ACC112 (cell line): ENCODE results near the gene GORAB.
A peak's percentile ranks its signal among the peaks of the same experiment; 100 is the strongest.

ENCODE experiments used
- H2AFZ ChIP-seq: fragments of 200-600 bp; sonication (generic); one replicate; pipeline ENCODE4 v1.6.0; 2017; ENCODE audit warnings: antibody characterized with exemption, low read length; ENCODE audit not compliant: unreplicated experiment
- H3K27ac ChIP-seq: fragments of 200-600 bp; sonication (generic); 2 replicates; pipeline ENCODE4 v1.5.1; 2014; ENCODE audit warnings: low read depth, mild to moderate bottlenecking, antibody characterized with exemption, low read length, moderate library complexity
- H3K27me3 ChIP-seq: fragments of 200-600 bp; sonication (generic); 2 replicates; pipeline ENCODE4 v1.6.1; 2014; ENCODE audit warnings: mild to moderate bottlenecking, antibody characterized with exemption, low read length, moderate library complexity, mixed read lengths; ENCODE audit not compliant: insufficient read depth
- H3K36me3 ChIP-seq: fragments of 200-600 bp; sonication (generic); 2 replicates; pipeline ENCODE4 v1.6.1; 2016; ENCODE audit warnings: mild to moderate bottlenecking, antibody characterized with exemption, low read length, moderate library complexity, mixed read lengths; ENCODE audit not compliant: insufficient read depth
- H3K4me1 ChIP-seq: fragments of 200-600 bp; sonication (generic); one replicate; pipeline ENCODE4 v1.6.1; 2016; ENCODE audit warnings: low read length, mixed read lengths; ENCODE audit not compliant: insufficient read depth, unreplicated experiment, control insufficient read depth
- H3K4me3 ChIP-seq: fragments of 200-600 bp; sonication (generic); 2 replicates; pipeline ENCODE4 v1.5.1; 2014; ENCODE audit warnings: mild to moderate bottlenecking, low read depth, low read length
- H3K79me2 ChIP-seq: fragments of 200-600 bp; sonication (generic); one replicate; pipeline ENCODE4 v1.6.0; 2016; ENCODE audit warnings: low read length; ENCODE audit not compliant: control insufficient read depth, unreplicated experiment, insufficient read depth

Gene GORAB

GRCh38 chr1:170538687-170539086 lies 6.7 kb downstream of the GORAB start:
- H3K79me2 ChIP-seq: peaks cover 48% of the 10 kb centered on the region
- no peaks in the 10 kb centered on the region for H3K27me3 ChIP-seq
- peaks cover 44% of the 10 kb centered on the region for H3K36me3 ChIP-seq
- no peak overlapping the region for H3K4me3 ChIP-seq
- no peak overlapping the region for H2AFZ ChIP-seq
- peak overlapping the region; percentile 80 for H3K27ac ChIP-seq
- H3K4me1 ChIP-seq: peaks cover 36% of the 10 kb centered on the region

- Histone ChIP-seq H3K4me3 (no peak overlapping the region), H3K4me1 (peaks cover 36% of the 10 kb centered on the region), H3K36me3 (peaks cover 42% of the 10 kb centered on the region), H3K79me2 (peaks cover 44% of the 10 kb centered on the region), H3K27me3 (no peaks in the 10 kb centered on the region), H3K27ac (no peak overlapping the region), H2AFZ (no peak overlapping the region)
Measured at GRCh38 chr1:170539154-170539553, 7.2 kb downstream of the GORAB start.

- Histone ChIP-seq H3K4me3 (no peak overlapping the region), H2AFZ (no peak overlapping the region), H3K36me3 (peaks cover 51% of the 10 kb centered on the region), H3K27ac (peak overlapping the region; percentile 75), H3K79me2 (no peaks in the 10 kb centered on the region), H3K27me3 (no peaks in the 10 kb centered on the region), H3K4me1 (peaks cover 20% of the 10 kb centered on the region)
Measured at GRCh38 chr1:170544624-170545023, 12.7 kb downstream of the GORAB start.

GRCh38 chr1:170545476-170545875 lies 13.5 kb downstream of the GORAB start:
- no peaks in the 10 kb centered on the region for H3K27me3 ChIP-seq
- H3K27ac ChIP-seq: peak overlapping the region; percentile 75
- H3K36me3 ChIP-seq: peaks cover 52% of the 10 kb centered on the region
- H2AFZ ChIP-seq: no peak overlapping the region
- H3K79me2 ChIP-seq: peaks cover 2% of the 10 kb centered on the region
- H3K4me3 ChIP-seq: no peak overlapping the region
- peaks cover 20% of the 10 kb centered on the region for H3K4me1 ChIP-seq

- H3K4me3 ChIP-seq: no peak overlapping the region
Measured at GRCh38 chr1:170547255-170547654, 15.3 kb downstream of the GORAB start.

GRCh38 chr1:170548497-170548896 lies 16.5 kb downstream of the GORAB start:
- Histone ChIP-seq H3K27me3 (no peaks in the 10 kb centered on the region), H2AFZ (no peak overlapping the region), H3K36me3 (peaks cover 63% of the 10 kb centered on the region), H3K27ac (no peak overlapping the region), H3K4me1 (peaks cover 20% of the 10 kb centered on the region), H3K4me3 (no peak overlapping the region), H3K79me2 (peaks cover 2% of the 10 kb centered on the region)

More at GRCh38 chr1:170547255-170547654, 15.3 kb downstream of the GORAB start:
- H3K36me3 ChIP-seq: peaks cover 64% of the 10 kb centered on the region
- H2AFZ ChIP-seq: no peak overlapping the region
- peaks cover 20% of the 10 kb centered on the region for H3K4me1 ChIP-seq
- no peak overlapping the region for H3K27ac ChIP-seq
- peaks cover 2% of the 10 kb centered on the region for H3K79me2 ChIP-seq
- no peaks in the 10 kb centered on the region for H3K27me3 ChIP-seq

- no peaks in the 10 kb centered on the region for H3K27me3 ChIP-seq
- H3K79me2 ChIP-seq: no peaks in the 10 kb centered on the region
- H3K4me3 ChIP-seq: no peak overlapping the region
- no peak overlapping the region for H3K27ac ChIP-seq
- no peak overlapping the region for H2AFZ ChIP-seq
- H3K4me1 ChIP-seq: peaks cover 13% of the 10 kb centered on the region
- peaks cover 31% of the 10 kb centered on the region for H3K36me3 ChIP-seq
Measured at GRCh38 chr1:170555370-170555769, 23.4 kb downstream of the GORAB start.

GRCh38 chr1:170556917-170557316 lies 25.0 kb downstream of the GORAB start:
- H3K27ac ChIP-seq: peak overlapping the region; percentile 61
- peaks cover 16% of the 10 kb centered on the region for H3K36me3 ChIP-seq

GRCh38 chr1:170558731-170559130 lies 26.8 kb downstream of the GORAB start:
- H3K36me3 ChIP-seq: 0 out of 2 replicates have a peak, but pooled peaks cover 2% of the 10 kb centered on the region
- no peaks in the 10 kb centered on the region for H3K79me2 ChIP-seq
- peaks cover 29% of the 10 kb centered on the region for H3K4me1 ChIP-seq
- no peak overlapping the region for H2AFZ ChIP-seq
- H3K27ac ChIP-seq: no peak overlapping the region
- H3K4me3 ChIP-seq: no peak overlapping the region
- no peaks in the 10 kb centered on the region for H3K27me3 ChIP-seq

More at GRCh38 chr1:170556917-170557316, 25.0 kb downstream of the GORAB start:
- no peaks in the 10 kb centered on the region for H3K27me3 ChIP-seq
- no peak overlapping the region for H3K4me3 ChIP-seq
- no peak overlapping the region for H2AFZ ChIP-seq
- peaks cover 13% of the 10 kb centered on the region for H3K4me1 ChIP-seq
- no peaks in the 10 kb centered on the region for H3K79me2 ChIP-seq

GRCh38 chr1:170559166-170559565 lies 27.2 kb downstream of the GORAB start:
- no peaks in the 10 kb centered on the region for H3K79me2 ChIP-seq
- peaks cover 33% of the 10 kb centered on the region for H3K4me1 ChIP-seq
- H3K27ac ChIP-seq: no peak overlapping the region
- H3K27me3 ChIP-seq: no peaks in the 10 kb centered on the region
- no peak overlapping the region for H2AFZ ChIP-seq
- H3K36me3 ChIP-seq: 0 out of 2 replicates have a peak, but pooled peaks cover 2% of the 10 kb centered on the region
- H3K4me3 ChIP-seq: no peak overlapping the region

GRCh38 chr1:170560681-170561285 lies 28.8 kb downstream of the GORAB start:
- Histone ChIP-seq H3K27me3 (no peaks in the 10 kb centered on the region), H3K79me2 (no peaks in the 10 kb centered on the region), H3K4me1 (peaks cover 49% of the 10 kb centered on the region), H3K36me3 (0 out of 2 replicates have a peak, but pooled peaks cover 2% of the 10 kb centered on the region), H3K27ac (no peak overlapping the region), H3K4me3 (no peak overlapping the region), H2AFZ (no peak overlapping the region)
